ENCODE measurements around the gene USHBP1. TPM values are rescaled to one million over a fixed set of nuclear protein-coding genes. Genes with fewer than 3 reads are reported as not detected.

The USHBP1 gene
- total and polyA plus RNA-seq, 2 of the 13 experiments (the other 11 are each of a cell fraction or from before 2014, with no cell fraction given) = 0.15 to 1.5 TPM

GRCh38 chr19:17305517-17306284 is 41.2 kb upstream of the USHBP1 start, which contains the start of gene MRPL34 (continued):
- TF ChIP-seq ZHX2 (IDR thresholded peaks at IDR 0.05; ENCODE audit: low read depth) (0 out of 2 replicates have a peak, but pooled peaks have one; percentile 15), ZHX2 (CRISPR knock-in tag; IDR thresholded peaks at IDR 0.05; ENCODE audit: borderline replicate concordance) (no peak; the same call in 1 of the 2 replicates), ZNF451 (CRISPR knock-in tag; IDR thresholded peaks at IDR 0.05) (no peak), HOXA3 (CRISPR knock-in tag; IDR thresholded peaks at IDR 0.05) (peak; percentile 44; the same call in 1 of the 2 replicates), ETV6 (CRISPR knock-in tag; conservative IDR thresholded peaks at IDR 0.05) (0 out of 2 replicates have a peak, but pooled peaks have one; percentile 27), ZNF605 (CRISPR knock-in tag; IDR thresholded peaks at IDR 0.05) (peak; percentile 71), PAWR (CRISPR knock-in tag; IDR thresholded peaks at IDR 0.05; ENCODE audit: borderline replicate concordance) (no peak), ZNF761 (CRISPR knock-in tag; conservative IDR thresholded peaks at IDR 0.05) (0 out of 2 replicates have a peak, but pooled peaks have one; percentile 57), STAT5B (CRISPR knock-in tag; IDR thresholded peaks at IDR 0.05) (no peak), ZNF264 (CRISPR knock-in tag; IDR thresholded peaks at IDR 0.05) (peak; percentile 48; the same call in 1 of the 2 replicates), ZNF530 (CRISPR knock-in tag; IDR thresholded peaks at IDR 0.05; ENCODE audit: low read depth) (no peak), ZNF543 (CRISPR knock-in tag; IDR thresholded peaks at IDR 0.05) (peak; percentile 83), KDM5B (CRISPR knock-in tag; IDR thresholded peaks at IDR 0.05; ENCODE audit: borderline replicate concordance) (peak; percentile 81), ATF7 (IDR thresholded peaks at IDR 0.05) (no peak), ATF7 (CRISPR knock-in tag; IDR thresholded peaks at IDR 0.05) (no peak), ZFP62 (CRISPR knock-in tag; IDR thresholded peaks at IDR 0.05) (0 out of 2 replicates have a peak, but pooled peaks have one; percentile 73), SAP130 (CRISPR knock-in tag; IDR thresholded peaks at IDR 0.05; ENCODE audit: low read depth) (peak; percentile 87), RBM39 (IDR thresholded peaks at IDR 0.05; ENCODE audit: low read depth, low read length, poor library complexity, severe bottlenecking) (peak; percentile 59), TBX3 (IDR thresholded peaks at IDR 0.05; ENCODE audit: borderline replicate concordance) (0 out of 2 replicates have a peak, but pooled peaks have one; percentile 33), ZNF7 (CRISPR knock-in tag; IDR thresholded peaks at IDR 0.05) (no peak), RELA (CRISPR knock-in tag; IDR thresholded peaks at IDR 0.05) (peak; percentile 36; the same call in 1 of the 2 replicates), SMYD3 (CRISPR knock-in tag; IDR thresholded peaks at IDR 0.05) (no peak), TBX2 (CRISPR knock-in tag; IDR thresholded peaks at IDR 0.05; ENCODE audit: borderline replicate concordance) (peak; percentile 28; the same call in 1 of the 2 replicates), CREB1 (IDR thresholded peaks at IDR 0.05) (peak; percentile 51; the same call in 1 of the 2 replicates), CREB1 (CRISPR knock-in tag; IDR thresholded peaks at IDR 0.05) (peak; percentile 63), MIER2 (CRISPR knock-in tag; IDR thresholded peaks at IDR 0.05) (peak; percentile 68; the same call in 1 of the 2 replicates)
- TF ChIP-seq, protein P1, sequence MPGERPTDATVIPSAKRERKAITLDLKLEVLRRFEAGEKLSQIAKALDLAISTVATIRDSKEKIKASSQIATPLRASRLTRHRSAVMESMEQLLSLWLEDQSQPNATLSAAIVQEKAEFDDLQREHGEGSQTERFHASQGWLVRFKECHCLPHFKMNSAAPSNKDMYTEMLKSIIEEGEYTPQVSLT (CRISPR knock-in tag; IDR thresholded peaks at IDR 0.05; ENCODE audit: borderline replicate concordance, low read depth) = no peak

All from HepG2 (cell line).